ENCODE results near the gene PXYLP1. TPM values are rescaled to one million over a fixed set of nuclear protein-coding genes. Genes with fewer than 3 reads are reported as not detected.

The PXYLP1 gene
- total and polyA plus RNA-seq, 7 donors, result 2.4 to 12.2 (median 5.8) TPM

GRCh38 chr3:141302364-141303141, 70.9 kb downstream of the PXYLP1 start:
- H3K27ac ChIP-seq, result peak overlapping the region in 1 of 4 donors; percentile 29
- no peaks in the 10 kb centered on the region for H3K27me3 ChIP-seq
- no peak for DNase-seq
- no peaks in the 10 kb centered on the region for H3K9me3 ChIP-seq
- intact Hi-C loops (cut with DNase I), result no loop called here
- no peaks in the 10 kb centered on the region for H3K36me3 ChIP-seq
- H3K4me1 ChIP-seq, result peaks cover 0 to 5% (median 0%) of the 10 kb centered on the region in 4 donors
- 73 to 77% methylated on average over 7 of the region's 7 CpGs for WGBS, 2 donors
- TF ChIP-seq POLR2AphosphoS5 (IDR thresholded peaks at IDR 0.05) (no peak), EP300 (IDR thresholded peaks at IDR 0.05) (no peak), CTCF (IDR thresholded peaks at IDR 0.05) (no peak), POLR2A (IDR thresholded peaks at IDR 0.05) (no peak)
- no peak overlapping the region for H3K4me3 ChIP-seq

GRCh38 chr3:141303481-141304223, 72.0 kb downstream of the PXYLP1 start:
- H3K36me3 ChIP-seq, result no peaks in the 10 kb centered on the region
- intact Hi-C loops (cut with DNase I), result no loop called here
- TF ChIP-seq POLR2A (IDR thresholded peaks at IDR 0.05) (no peak), CTCF (IDR thresholded peaks at IDR 0.05) (peak; percentile 71 to 83 (median 76))
- H3K27ac ChIP-seq, result no peak overlapping the region
- no peaks in the 10 kb centered on the region for H3K27me3 ChIP-seq
- no peak overlapping the region for H3K4me3 ChIP-seq
- 78 to 81% methylated on average over 13 of the region's 13 CpGs for WGBS, 2 donors
- no peaks in the 10 kb centered on the region for H3K9me3 ChIP-seq
- H3K4me1 ChIP-seq, result peaks cover 0 to 5% (median 3%) of the 10 kb centered on the region in 4 donors
- no peak for DNase-seq

- TF ChIP-seq POLR2A (IDR thresholded peaks at IDR 0.05) (no peak), CTCF (IDR thresholded peaks at IDR 0.05) (no peak), EP300 (IDR thresholded peaks at IDR 0.05) (no peak), POLR2AphosphoS5 (IDR thresholded peaks at IDR 0.05) (no peak)
- no peaks in the 10 kb centered on the region for H3K36me3 ChIP-seq
- no peak overlapping the region for H3K4me3 ChIP-seq
- H3K4me1 ChIP-seq, result peaks cover 0 to 7% (median 3%) of the 10 kb centered on the region in 4 donors
- intact Hi-C loops (cut with DNase I), result no loop called here
- no peaks in the 10 kb centered on the region for H3K27me3 ChIP-seq
- no peak for DNase-seq
- H3K9me3 ChIP-seq, result no peaks in the 10 kb centered on the region
- H3K27ac ChIP-seq, result no peak overlapping the region
These were observed 73.8 kb downstream of the PXYLP1 start for GRCh38 chr3:141305436-141305835.

GRCh38 chr3:141306276-141306675, 74.7 kb downstream of the PXYLP1 start:
- Histone ChIP-seq H3K9me3 (no peaks in the 10 kb centered on the region), H3K27me3 (no peaks in the 10 kb centered on the region), H3K36me3 (no peaks in the 10 kb centered on the region), H3K27ac (no peak overlapping the region), H3K4me1 (peaks cover 0 to 11% (median 7%) of the 10 kb centered on the region in 4 donors), H3K4me3 (no peak overlapping the region)
- intact Hi-C loops (cut with DNase I), result no loop called here
- TF ChIP-seq POLR2A (IDR thresholded peaks at IDR 0.05), result no peak
- no peak for TF ChIP-seq CTCF (IDR thresholded peaks at IDR 0.05)
- no peak for TF ChIP-seq POLR2AphosphoS5 (IDR thresholded peaks at IDR 0.05)
- TF ChIP-seq EP300 (IDR thresholded peaks at IDR 0.05), result no peak
- 85 to 86% methylated on average over 5 of the region's 5 CpGs for WGBS, 2 donors
- no peak for DNase-seq

Data from sigmoid colon (tissue), 7 donors.